GM23338 (cell line): ENCODE data around the gene GPR151. TPM values are rescaled to one million over a fixed set of nuclear protein-coding genes. Genes with fewer than 3 reads are reported as not detected.

Experiments used
- ATAC-seq: fragments of 200-7000 bp; cut with Tn5 transposase; 3 replicates; pipeline ENCODE4 v1.9.1; 2020
- DNase-seq: peaks from one replicate; pipeline ENCODE4 v3.0.0-alpha.2; 2015; ENCODE audit warnings: low spot score
- H2AFZ ChIP-seq: fragments of 200-600 bp; sonication (generic); 2 replicates; pipeline ENCODE4 v1.8.0; 2016; ENCODE audit warnings: antibody characterized with exemption, mild to moderate bottlenecking, moderate library complexity
- H3F3A ChIP-seq: fragments of 200-600 bp; sonication (generic); replicated peaks from 2 replicates; pipeline ENCODE4 v1.8.0; 2017; ENCODE audit warnings: antibody characterized with exemption, mixed run types, low read depth
- H3K27ac ChIP-seq: fragments of 200-600 bp; sonication (generic); 2 replicates; pipeline ENCODE4 v1.6.1; 2016; ENCODE audit warnings: low read depth
- H3K27me3 ChIP-seq: fragments of 200-600 bp; sonication (generic); 2 replicates; pipeline ENCODE4 v1.8.0; 2016; ENCODE audit warnings: mild to moderate bottlenecking, mixed run types, moderate library complexity; ENCODE audit not compliant: insufficient read depth
- H3K36me3 ChIP-seq: fragments of 200-600 bp; sonication (generic); 2 replicates; pipeline ENCODE4 v1.8.0; 2016; ENCODE audit warnings: mild to moderate bottlenecking; ENCODE audit not compliant: insufficient read depth
- H3K4me1 ChIP-seq: fragments of 200-600 bp; sonication (generic); 2 replicates; pipeline ENCODE4 v1.8.0; 2016; ENCODE audit warnings: mild to moderate bottlenecking, moderate library complexity; ENCODE audit not compliant: insufficient read depth
- H3K4me2 ChIP-seq: fragments of 200-600 bp; sonication (generic); 2 replicates; pipeline ENCODE4 v1.7.1; 2017; ENCODE audit warnings: mixed run types
- H3K4me3 ChIP-seq: fragments of 200-600 bp; sonication (generic); 2 replicates; pipeline ENCODE4 v1.6.1; 2016; ENCODE audit warnings: mixed run types
- H3K79me2 ChIP-seq: fragments of 200-600 bp; sonication (generic); replicated peaks from 2 replicates; pipeline ENCODE4 v1.8.0; 2017; ENCODE audit warnings: mild to moderate bottlenecking; ENCODE audit not compliant: insufficient read depth
- H3K9me2 ChIP-seq: fragments of 200-600 bp; sonication (generic); 2 replicates; pipeline ENCODE4 v1.8.0; 2017; ENCODE audit not compliant: insufficient read depth
- H4K20me1 ChIP-seq: fragments of 200-600 bp; sonication (generic); replicated peaks from 2 replicates; pipeline ENCODE4 v1.8.0; 2017; ENCODE audit warnings: mild to moderate bottlenecking; ENCODE audit not compliant: insufficient read depth
- H3K27ac Mint-ChIP-seq: 2 replicates; pipeline ENCODE4 v1.8.0; 2020; ENCODE audit warnings: inconsistent platforms, mild to moderate bottlenecking, moderate library complexity, mixed read lengths
- H3K27me3 Mint-ChIP-seq: 3 replicates; pipeline ENCODE4 v1.8.0; 2022; ENCODE audit warnings: low read depth, mild to moderate bottlenecking, moderate library complexity, mixed read lengths, inconsistent platforms; ENCODE audit not compliant: insufficient read depth, poor library complexity
- H3K36me3 Mint-ChIP-seq: 3 replicates; pipeline ENCODE4 v1.8.0; 2021; ENCODE audit warnings: low read depth, mild to moderate bottlenecking, inconsistent platforms, moderate library complexity, mixed read lengths
- H3K4me1 Mint-ChIP-seq: 3 replicates; pipeline ENCODE4 v1.8.0; 2020; ENCODE audit warnings: mild to moderate bottlenecking, inconsistent platforms, mixed read lengths
- H3K4me3 Mint-ChIP-seq: 3 replicates; pipeline ENCODE4 v1.8.0; 2021; ENCODE audit warnings: moderate library complexity, mild to moderate bottlenecking, inconsistent platforms, mixed read lengths
- H3K9me3 Mint-ChIP-seq: 3 replicates; pipeline ENCODE4 v1.8.0; 2020; ENCODE audit warnings: moderate library complexity, mild to moderate bottlenecking, inconsistent platforms, mixed read lengths
- CREB1 ChIP-seq: fragments of 250-450 bp; sonication (Bioruptor Pico); IDR thresholded peaks from 2 replicates; pipeline ENCODE4 v1.5.0; 2020; ENCODE audit warnings: low read depth, mild to moderate bottlenecking, moderate library complexity
- CTCF ChIP-seq, 2 experiments: fragments of 200-600 bp in 1 of 2; sonication (generic) in 1 of 2; conservative IDR thresholded peaks; 2 replicates each; pipeline versions ENCODE4 v1.5.1 to v1.6.1; 2016 to 2017; ENCODE audit warnings: antibody characterized with exemption in 2 of 2, low read depth in 2 of 2, mild to moderate bottlenecking in 2 of 2, moderate library complexity in 1 of 2
- ETS1 ChIP-seq: IDR thresholded peaks from 2 replicates; pipeline ENCODE4 v1.6.1; 2016; ENCODE audit warnings: antibody characterized with exemption
- EZH2 ChIP-seq: fragments of 200-600 bp; sonication (generic); IDR thresholded peaks from one replicate; pipeline ENCODE4 v1.8.0; 2017; ENCODE audit warnings: antibody characterized with exemption, mild to moderate bottlenecking, low read depth; ENCODE audit not compliant: unreplicated experiment
- EZH2phosphoT487 ChIP-seq: fragments of 200-600 bp; sonication (generic); IDR thresholded peaks from one replicate; pipeline ENCODE4 v1.8.1; 2018; ENCODE audit warnings: antibody characterized with exemption; ENCODE audit not compliant: unreplicated experiment
- JUNB ChIP-seq: IDR thresholded peaks from one replicate; pipeline ENCODE4 v1.6.1; 2016; ENCODE audit warnings: antibody characterized with exemption; ENCODE audit not compliant: unreplicated experiment
- NANOG ChIP-seq: IDR thresholded peaks from 2 replicates; pipeline ENCODE4 v1.6.1; 2016; ENCODE audit warnings: antibody characterized with exemption, borderline replicate concordance
- POLR2AphosphoS5 ChIP-seq: IDR thresholded peaks from 2 replicates; pipeline ENCODE4 v1.6.1; 2016; ENCODE audit warnings: antibody characterized with exemption, low read depth
- REST ChIP-seq: IDR thresholded peaks from one replicate; pipeline ENCODE4 v1.6.1; 2018; ENCODE audit warnings: antibody characterized with exemption; ENCODE audit not compliant: unreplicated experiment
- STAT1 ChIP-seq: IDR thresholded peaks from one replicate; pipeline ENCODE4 v1.6.1; 2016; ENCODE audit warnings: antibody characterized with exemption; ENCODE audit not compliant: unreplicated experiment
- ZNF114 ChIP-seq: fragments of 250-450 bp; sonication (Bioruptor Pico); IDR thresholded peaks from 2 replicates; pipeline ENCODE4 v1.5.0; 2020; ENCODE audit warnings: mild to moderate bottlenecking, moderate library complexity
- ZNF331 ChIP-seq: fragments of 250-450 bp; sonication (Bioruptor Pico); IDR thresholded peaks from 2 replicates; pipeline ENCODE4 v1.5.0; 2020; ENCODE audit warnings: low read depth, mild to moderate bottlenecking, moderate library complexity
- ZNF462 ChIP-seq: fragments of 250-450 bp; sonication (Bioruptor Pico); IDR thresholded peaks from 2 replicates; pipeline ENCODE4 v1.5.0; 2020; ENCODE audit warnings: mild to moderate bottlenecking, moderate library complexity
- polyA plus RNA-seq: library from polyadenylated mRNA; unstranded; fragments of >200 nt; fragmentation: Nextera tagmentation; extraction: Ambion mirVana; gene quantifications from 2 replicates; pipeline ENCODE4 v1.2.1, GENCODE V29; 2016
- total RNA-seq: library from RNA; depleted of rRNA; stranded (reverse); fragments of >200 nt; shearing (Covaris generic); gene quantifications from 2 replicates; pipeline ENCODE4 v1.2.3, GENCODE V29; 2014

Gene GPR151
- total and polyA plus RNA-seq, 2 experiments from 2014 or later, result not detected

- no peaks in the 10 kb centered on the region for H3K9me2 ChIP-seq
- H3K36me3 Mint-ChIP-seq, result peaks cover 21% of the 10 kb centered on the region
- H4K20me1 ChIP-seq, result no peaks in the 10 kb centered on the region
- H2AFZ ChIP-seq, result no peak overlapping the region
- peaks cover 17% of the 10 kb centered on the region for H3K36me3 ChIP-seq
- H3K27ac ChIP-seq, result no peak overlapping the region; the same call in 1 of the 2 replicates
- H3K27me3 Mint-ChIP-seq, result no peaks in the 10 kb centered on the region
- H3K4me2 ChIP-seq, result no peak overlapping the region
- no peak overlapping the region for H3K4me3 ChIP-seq
- DNase-seq, result no peak
- ATAC-seq, result no peak
- no peaks in the 10 kb centered on the region for H3K79me2 ChIP-seq
- no peaks in the 10 kb centered on the region for H3F3A ChIP-seq
- no peak overlapping the region for H3K4me3 Mint-ChIP-seq
- no peaks in the 10 kb centered on the region for H3K9me3 Mint-ChIP-seq
- TF ChIP-seq ZNF114 (CRISPR knock-in tag) (no peak), NANOG (no peak), CREB1 (CRISPR knock-in tag) (no peak), POLR2AphosphoS5 (no peak), EZH2 (no peak), CTCF (conservative IDR thresholded peaks at IDR 0.05; ENCODE audit: low read depth in 2 of 2) (no peak), REST (no peak), ZNF462 (no peak), EZH2phosphoT487 (no peak), STAT1 (no peak), ETS1 (no peak), ZNF331 (CRISPR knock-in tag) (no peak), JUNB (no peak)
- peaks cover 12% of the 10 kb centered on the region for H3K4me1 Mint-ChIP-seq
- no peaks in the 10 kb centered on the region for H3K27me3 ChIP-seq
- H3K4me1 ChIP-seq, result peaks cover 16% of the 10 kb centered on the region
- no peak overlapping the region for H3K27ac Mint-ChIP-seq
Measured at GRCh38 chr5:146514575-146514974, 1.4 kb downstream of the GPR151 start.
